GM12865 (cell line): ENCODE data around the gene ZHX3.

ENCODE experiments used
- DNase-seq: peaks from one replicate; pipeline ENCODE4 v3.0.0; 2010; ENCODE audit warnings: low read depth
- H3K4me3 ChIP-seq: 2 replicates; pipeline ENCODE4 v1.5.1; 2011; ENCODE audit warnings: mild to moderate bottlenecking, low read depth, low read length, control low read depth
- TF ChIP-seq, protein P1 (sequence below): IDR thresholded peaks from 2 replicates; pipeline ENCODE4 v1.5.1; 2011; ENCODE audit warnings: low read length, control low read depth, low read depth, inconsistent platforms; ENCODE audit not compliant: insufficient read depth; ENCODE audit errors: missing control alignments

Gene ZHX3

DNA sequence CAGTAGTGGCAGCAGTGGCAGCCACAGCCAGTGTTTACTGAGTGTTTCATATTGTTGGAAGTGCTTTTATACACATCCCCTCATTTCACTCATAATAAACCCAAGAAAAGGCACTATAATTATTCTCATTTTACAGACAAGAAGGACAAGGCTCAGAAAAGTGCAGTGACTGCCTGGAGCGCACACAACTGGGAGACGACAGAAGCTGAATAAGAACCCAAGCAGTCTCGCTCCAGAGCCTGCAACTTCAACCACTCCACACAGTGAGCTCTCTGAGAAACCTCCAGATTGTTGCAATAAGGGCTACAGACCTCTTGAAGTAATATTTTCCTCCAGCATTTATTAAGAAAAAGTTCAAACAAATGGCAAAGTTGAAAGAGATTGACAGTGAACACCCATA, 103.3 kb downstream of the ZHX3 start:
- TF ChIP-seq, protein P1, sequence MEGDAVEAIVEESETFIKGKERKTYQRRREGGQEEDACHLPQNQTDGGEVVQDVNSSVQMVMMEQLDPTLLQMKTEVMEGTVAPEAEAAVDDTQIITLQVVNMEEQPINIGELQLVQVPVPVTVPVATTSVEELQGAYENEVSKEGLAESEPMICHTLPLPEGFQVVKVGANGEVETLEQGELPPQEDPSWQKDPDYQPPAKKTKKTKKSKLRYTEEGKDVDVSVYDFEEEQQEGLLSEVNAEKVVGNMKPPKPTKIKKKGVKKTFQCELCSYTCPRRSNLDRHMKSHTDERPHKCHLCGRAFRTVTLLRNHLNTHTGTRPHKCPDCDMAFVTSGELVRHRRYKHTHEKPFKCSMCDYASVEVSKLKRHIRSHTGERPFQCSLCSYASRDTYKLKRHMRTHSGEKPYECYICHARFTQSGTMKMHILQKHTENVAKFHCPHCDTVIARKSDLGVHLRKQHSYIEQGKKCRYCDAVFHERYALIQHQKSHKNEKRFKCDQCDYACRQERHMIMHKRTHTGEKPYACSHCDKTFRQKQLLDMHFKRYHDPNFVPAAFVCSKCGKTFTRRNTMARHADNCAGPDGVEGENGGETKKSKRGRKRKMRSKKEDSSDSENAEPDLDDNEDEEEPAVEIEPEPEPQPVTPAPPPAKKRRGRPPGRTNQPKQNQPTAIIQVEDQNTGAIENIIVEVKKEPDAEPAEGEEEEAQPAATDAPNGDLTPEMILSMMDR: no peak
- no peak for DNase-seq
- H3K4me3 ChIP-seq: no peak overlapping the region

DNA sequence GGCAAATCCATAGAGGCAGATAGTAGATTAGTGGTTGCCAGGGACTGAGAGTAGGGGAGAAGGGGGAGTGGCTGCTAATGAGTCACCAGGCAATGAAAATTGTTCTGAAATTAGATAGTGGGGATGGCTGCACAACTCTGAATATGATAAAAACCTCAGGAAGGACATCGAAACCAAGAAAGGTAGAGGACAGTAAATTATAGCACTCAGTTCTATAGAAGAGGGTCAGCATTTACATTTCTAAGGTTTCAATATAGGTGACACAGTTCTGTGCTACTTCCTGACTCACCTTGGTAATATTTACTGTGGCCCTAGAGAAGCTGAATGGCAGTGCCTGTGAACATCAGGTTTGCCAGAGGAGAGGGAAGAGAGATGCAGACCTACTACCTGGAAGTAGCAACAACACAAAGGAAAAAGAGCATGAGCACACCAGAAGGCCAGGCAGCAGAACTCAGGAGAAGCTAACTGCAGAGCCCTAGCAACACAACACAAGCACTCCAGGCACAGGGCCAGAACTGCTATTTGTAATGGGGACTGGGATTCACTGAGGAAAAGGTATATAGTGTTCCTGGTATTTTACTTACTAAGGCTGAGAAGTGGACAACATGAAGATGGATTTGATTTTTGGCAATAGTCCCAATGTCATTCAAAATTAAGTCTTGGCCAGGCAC, 104.2 kb downstream of the ZHX3 start:
- TF ChIP-seq, protein P1: no peak
- no peak for DNase-seq
- no peak overlapping the region for H3K4me3 ChIP-seq

DNA sequence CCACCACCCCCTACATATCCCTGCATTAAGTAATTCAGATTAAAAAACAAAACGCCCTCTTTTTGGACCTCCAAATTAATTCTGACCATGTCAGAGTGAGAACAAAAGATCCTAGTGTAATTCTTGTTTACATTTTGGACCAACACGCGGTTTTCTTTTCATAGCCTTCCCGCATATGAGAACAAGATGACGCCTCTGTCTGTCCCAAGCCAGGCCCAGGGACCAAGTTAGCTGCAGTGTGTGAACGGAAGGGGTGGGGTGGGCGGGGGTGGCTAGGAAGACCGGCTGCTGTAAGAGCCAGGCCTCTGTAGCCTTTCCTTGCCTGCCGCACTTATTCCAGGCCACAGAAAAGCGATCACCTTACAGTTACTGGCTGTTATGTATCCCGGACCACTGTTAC, 112.2 kb downstream of the ZHX3 start:
- H3K4me3 ChIP-seq: no peak overlapping the region
- DNase-seq: no peak
- TF ChIP-seq, protein P1: no peak

DNA sequence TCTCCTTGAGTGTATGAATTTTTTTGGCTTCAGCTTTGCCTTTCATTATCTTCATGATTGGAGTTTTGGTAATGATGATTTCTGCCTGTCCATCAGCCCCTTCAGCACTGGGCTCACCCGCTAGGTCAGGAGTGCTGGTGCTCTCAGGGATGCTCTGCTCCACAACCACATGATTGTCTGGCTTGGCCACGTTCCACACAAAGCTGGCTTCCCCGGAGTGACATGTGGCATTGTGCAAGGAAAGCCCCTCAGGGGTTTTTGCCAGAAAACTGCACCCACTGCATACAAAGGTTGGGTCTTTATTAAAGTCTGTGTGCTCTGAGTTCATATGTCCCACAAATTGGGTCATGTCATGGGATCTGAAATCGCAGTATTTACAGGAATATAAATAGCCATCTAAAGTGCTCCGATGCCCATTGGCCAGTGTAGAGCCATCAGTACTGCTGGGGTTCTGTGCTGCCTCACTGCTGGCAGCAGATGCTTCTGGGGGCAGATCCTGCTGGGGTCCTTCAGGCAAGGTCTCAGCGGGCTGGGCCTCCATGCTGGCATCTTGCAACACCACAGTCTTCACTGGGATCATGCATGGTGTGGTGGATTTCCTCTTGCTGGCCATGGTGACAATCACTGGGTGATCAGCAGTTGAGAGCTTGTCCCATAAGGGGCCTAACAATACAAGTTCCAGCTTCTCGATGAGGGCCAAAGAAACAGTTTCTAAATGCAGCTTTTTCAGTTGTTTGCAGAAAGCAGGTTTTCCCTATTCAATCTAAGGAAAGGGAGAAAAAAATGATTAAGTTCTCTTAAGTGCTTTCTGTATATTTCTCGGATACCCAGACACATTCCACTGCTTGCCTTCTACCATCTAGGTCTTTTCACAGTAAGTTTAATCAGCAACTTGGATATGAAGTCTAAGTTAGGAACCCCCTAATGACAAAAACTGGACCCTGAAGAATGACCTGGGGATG, 112.9 kb downstream of the ZHX3 start:
- no peak for DNase-seq
- H3K4me3 ChIP-seq: no peak overlapping the region
- TF ChIP-seq, protein P1: no peak

DNA sequence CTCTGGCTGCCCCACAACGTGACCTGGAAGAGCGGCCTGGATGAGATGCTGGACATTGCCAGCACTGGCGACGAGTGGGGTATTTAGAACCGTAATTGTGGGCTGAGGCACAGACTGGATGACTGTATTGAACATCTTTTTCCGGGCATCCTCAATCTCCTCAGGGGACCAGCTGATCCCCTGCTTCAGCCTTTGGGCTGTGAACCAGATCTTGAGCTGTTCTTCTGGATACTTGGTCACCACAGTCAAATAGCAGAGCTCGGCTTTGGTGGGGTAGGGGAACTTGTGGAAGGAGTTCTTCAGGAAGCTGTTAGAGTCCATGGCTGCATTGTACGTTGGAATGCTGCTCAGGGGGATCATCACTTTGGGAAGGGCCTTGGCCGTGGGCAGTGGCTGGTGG, 113.9 kb downstream of the ZHX3 start:
- DNase-seq: no peak
- no peak overlapping the region for H3K4me3 ChIP-seq
- TF ChIP-seq, protein P1: no peak

DNA sequence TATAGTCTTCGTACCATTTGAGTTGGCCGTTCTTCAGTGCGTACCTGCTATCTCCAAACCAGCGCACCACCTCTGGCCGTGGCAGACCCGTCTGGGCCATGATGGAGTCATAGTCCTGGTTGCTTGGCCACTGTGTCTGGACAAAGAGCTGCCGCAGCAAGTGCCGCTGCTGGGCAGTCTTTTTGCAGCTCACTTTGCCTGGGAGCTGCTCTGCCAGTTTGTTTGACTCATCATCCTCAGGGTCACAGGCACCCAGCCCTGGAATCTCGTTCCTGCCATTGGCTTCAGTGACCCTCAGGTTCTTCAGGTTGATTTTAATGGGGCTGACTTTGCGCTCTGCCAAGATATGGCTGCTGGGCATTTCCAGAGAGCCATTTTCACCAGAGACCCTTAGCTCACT, 115.1 kb downstream of the ZHX3 start:
- DNase-seq: no peak
- TF ChIP-seq, protein P1: no peak
- no peak overlapping the region for H3K4me3 ChIP-seq
